H1 (cell line): ENCODE results near the gene ADCY9. TPM values are rescaled to one million over a fixed set of nuclear protein-coding genes. Genes with fewer than 3 reads are reported as not detected.

Experiments
- CTCF ChIA-PET: fragments of 300-600 bp; sonication (Branson Sonifier 250); formaldehyde crosslinking; loops from one replicate; lab custom pipeline; 2021; ENCODE audit not compliant: partially characterized antibody; lab: Charles Lee
- POLR2A ChIA-PET: fragments of 300-600 bp; sonication (Branson Sonifier 250); formaldehyde crosslinking; loops from one replicate; lab custom pipeline; 2021; ENCODE audit warnings: inconsistent platforms; ENCODE audit not compliant: partially characterized antibody; lab: Charles Lee
- DNase-seq, 2 experiments: peaks; one replicate each; pipeline versions ENCODE4 v3.0.0 to v3.0.0-alpha.2; 2010 to 2022; ENCODE audit warnings: low spot score in 2 of 2, low read depth in 1 of 2, mixed read lengths in 1 of 2
- FAIRE-seq: peaks from 2 replicates; lab custom pipeline; 2011; peaks lifted over from hg19 to GRCh38; lab: Jason Lieb, UNC
- H2AFZ ChIP-seq: 2 replicates; pipeline ENCODE4 v1.8.1; 2012; ENCODE audit warnings: low read length, inconsistent platforms
- H2AK5ac ChIP-seq: 2 replicates; pipeline ENCODE4 v1.6.1; 2013; ENCODE audit warnings: low read depth, low read length
- H2BK120ac ChIP-seq: replicated peaks from 2 replicates; pipeline ENCODE3; 2013; ENCODE audit warnings: low read depth, low read length, inconsistent platforms
- H2BK12ac ChIP-seq: 2 replicates; pipeline ENCODE4 v1.6.1; 2013; ENCODE audit warnings: low read depth, low read length
- H2BK15ac ChIP-seq: 2 replicates; pipeline ENCODE4 v1.6.1; 2013; ENCODE audit warnings: low read length
- H2BK20ac ChIP-seq: 2 replicates; pipeline ENCODE4 v1.6.1; 2013; ENCODE audit warnings: low read length
- H2BK5ac ChIP-seq: 2 replicates; pipeline ENCODE4 v1.6.1; 2013; ENCODE audit warnings: low read depth, low read length
- H3K14ac ChIP-seq: 2 replicates; pipeline ENCODE4 v1.6.1; 2013; ENCODE audit warnings: inconsistent platforms; ENCODE audit not compliant: insufficient read length
- H3K18ac ChIP-seq: 2 replicates; pipeline ENCODE4 v1.6.1; 2013; ENCODE audit warnings: low read length; ENCODE audit errors: extremely low read depth
- H3K23ac ChIP-seq: 2 replicates; pipeline ENCODE4 v1.6.1; 2013; ENCODE audit warnings: inconsistent platforms; ENCODE audit not compliant: insufficient read length
- H3K23me2 ChIP-seq: 2 replicates; pipeline ENCODE4 v1.6.1; 2013; ENCODE audit warnings: low read depth, low read length
- H3K27ac ChIP-seq: 2 replicates; pipeline ENCODE4 v1.6.1; 2011; ENCODE audit warnings: low read depth, low read length, inconsistent platforms
- H3K27me3 ChIP-seq, 4 experiments: replicated peaks in 1 of 4; 1 replicate in 1 of 4; 2 replicates in 3 of 4; pipeline versions ENCODE4 v1.6.1 to v1.8.1; 2011 to 2013; ENCODE audit warnings: low read length in 3 of 4, mild to moderate bottlenecking in 3 of 4, inconsistent platforms in 2 of 4, mixed read lengths in 2 of 4, moderate library complexity in 1 of 4; ENCODE audit not compliant: control insufficient read depth in 3 of 4, insufficient read depth in 3 of 4; ENCODE audit errors: extremely low read depth in 1 of 4
- H3K36me3 ChIP-seq, 4 experiments: 2 replicates each; pipeline versions ENCODE4 v1.6.1 to v1.8.1; 2011 to 2013; ENCODE audit warnings: mild to moderate bottlenecking in 4 of 4, low read length in 3 of 4, moderate library complexity in 2 of 4, control low read depth in 1 of 4, inconsistent platforms in 1 of 4; ENCODE audit not compliant: insufficient read depth in 4 of 4, control insufficient read depth in 2 of 4
- H3K4ac ChIP-seq: replicated peaks from 2 replicates; pipeline ENCODE3; 2013; ENCODE audit warnings: low read length, low read depth, mixed read lengths, inconsistent platforms; ENCODE audit not compliant: insufficient read length
- H3K4me1 ChIP-seq, 4 experiments: replicated peaks in 1 of 4; 1 replicate in 1 of 4; 2 replicates in 3 of 4; pipeline versions ENCODE4 v1.6.1 to v1.8.1; 2011 to 2013; ENCODE audit warnings: low read length in 3 of 4, inconsistent platforms in 2 of 4, mixed read lengths in 1 of 4; ENCODE audit not compliant: insufficient read depth in 4 of 4, control insufficient read depth in 3 of 4
- H3K4me2 ChIP-seq, 2 experiments: 2 replicates each; pipeline versions ENCODE4 v1.6.1 to v1.8.1; 2011 to 2013; ENCODE audit warnings: low read depth in 2 of 2, low read length in 2 of 2, control low read depth in 1 of 2, inconsistent platforms in 1 of 2, mild to moderate bottlenecking in 1 of 2; ENCODE audit not compliant: insufficient read depth in 1 of 2
- H3K4me3 ChIP-seq, 4 experiments: fragments of 200-600, 300-600 bp in 1 of 4; sonication (generic), shearing (Covaris generic), sonication (Bioruptor Twin) in 1 of 4; 2 replicates each; pipeline versions ENCODE4 v1.5.1 to v1.8.1; 2011 to 2016; ENCODE audit warnings: low read length in 4 of 4, low read depth in 3 of 4, control low read depth in 2 of 4, inconsistent platforms in 2 of 4, mild to moderate bottlenecking in 2 of 4, mixed read lengths in 1 of 4, moderate library complexity in 1 of 4; ENCODE audit not compliant: insufficient read depth in 2 of 4; ENCODE audit errors: extremely low read depth in 1 of 4
- H3K56ac ChIP-seq: replicated peaks from 2 replicates; pipeline ENCODE3; 2013; ENCODE audit warnings: low read depth, mild to moderate bottlenecking, mixed read lengths, low read length, inconsistent platforms; ENCODE audit not compliant: insufficient read length
- H3K79me1 ChIP-seq: 2 replicates; pipeline ENCODE4 v1.6.1; 2013; ENCODE audit warnings: low read depth, low read length, control low read depth
- H3K79me2 ChIP-seq, 2 experiments: 2 replicates each; pipeline versions ENCODE4 v1.6.1 to v1.8.1; 2012 to 2013; ENCODE audit warnings: low read length in 2 of 2, mild to moderate bottlenecking in 2 of 2, inconsistent platforms in 1 of 2; ENCODE audit not compliant: insufficient read depth in 2 of 2, control insufficient read depth in 1 of 2
- H3K9ac ChIP-seq, 4 experiments: replicated peaks in 1 of 4; 1 replicate in 1 of 4; 2 replicates in 3 of 4; pipeline versions ENCODE4 v1.6.1 to v1.8.1; 2011 to 2013; ENCODE audit warnings: low read depth in 3 of 4, low read length in 3 of 4, control low read depth in 2 of 4, mild to moderate bottlenecking in 2 of 4, moderate library complexity in 2 of 4, inconsistent platforms in 1 of 4; ENCODE audit errors: extremely low read depth in 1 of 4
- H3K9me3 ChIP-seq, 2 experiments: 2 replicates each; pipeline versions ENCODE4 v1.6.1 to v1.8.1; 2012 to 2013; ENCODE audit warnings: mild to moderate bottlenecking in 2 of 2, moderate library complexity in 2 of 2, control low read depth in 1 of 2, inconsistent platforms in 1 of 2, low read depth in 1 of 2, low read length in 1 of 2, mixed read lengths in 1 of 2; ENCODE audit not compliant: insufficient read depth in 2 of 2
- H4K20me1 ChIP-seq, 2 experiments: replicated peaks in 1 of 2; 2 replicates each; pipeline versions ENCODE3 to v1.8.1; 2011 to 2013; ENCODE audit warnings: inconsistent platforms in 2 of 2, low read length in 2 of 2, mild to moderate bottlenecking in 1 of 2; ENCODE audit not compliant: insufficient read depth in 2 of 2, control insufficient read depth in 1 of 2
- H4K5ac ChIP-seq: 2 replicates; pipeline ENCODE4 v1.6.1; 2013; ENCODE audit warnings: low read length, low read depth, mixed read lengths, inconsistent platforms; ENCODE audit not compliant: insufficient read length
- H4K8ac ChIP-seq: 2 replicates; pipeline ENCODE4 v1.8.0; 2013; ENCODE audit warnings: mild to moderate bottlenecking, moderate library complexity, low read length, inconsistent platforms; ENCODE audit not compliant: insufficient read depth; ENCODE audit errors: extremely low read depth
- H4K91ac ChIP-seq: replicated peaks from 2 replicates; pipeline ENCODE3; 2013; ENCODE audit warnings: low read length, mixed read lengths, inconsistent platforms; ENCODE audit not compliant: insufficient read length
- FOSL1 ChIP-seq: IDR thresholded peaks from 2 replicates; pipeline ENCODE4 v1.6.1; 2011; ENCODE audit warnings: mild to moderate bottlenecking, low read depth, low read length, moderate library complexity; ENCODE audit not compliant: insufficient read depth
- RFX5 ChIP-seq: IDR thresholded peaks from 2 replicates; pipeline ENCODE4 v1.6.1; 2011; ENCODE audit warnings: low read depth, low read length, improper control_type of control experiment, borderline replicate concordance
- SAP30 ChIP-seq: fragments of 300-600 bp; sonication (generic); IDR thresholded peaks from 2 replicates; pipeline ENCODE4 v1.7.1; 2012; ENCODE audit warnings: low read length, moderate library complexity, mild to moderate bottlenecking, inconsistent platforms; ENCODE audit not compliant: insufficient read depth, insufficient replicate concordance
- WGBS, 2 experiments: shearing (Covaris generic) in 1 of 2; methylation state at CpG; one replicate each; pipeline versions ENCODE4 v1.1.6 to v1.1.7; 2013 to 2015; ENCODE audit warnings: low lambda C conversion rate in 2 of 2, mixed read lengths in 2 of 2, inconsistent platforms in 1 of 2, low coverage in 1 of 2, missing lambda C conversion rate in 1 of 2; ENCODE audit not compliant: insufficient replicate concordance in 2 of 2, insufficient coverage in 1 of 2, insufficient read length in 1 of 2; ENCODE audit errors: extremely low coverage in 1 of 2, missing lambda C conversion rate in 1 of 2; 5-methylcytosine and 5-hydroxymethylcytosine counted together
- polyA plus RNA-seq, 7 experiments: library from polyadenylated mRNA; depleted of rRNA in 3 of 7; stranded (reverse) in 5 of 7; unstranded in 2 of 7; fragments of >200 nt in 5 of 7; fragments of 200-250 nt in 2 of 7; gene quantifications; 1 replicate in 5 of 7; 2 replicates in 1 of 7; 4 replicates in 1 of 7; pipeline versions ENCODE4 v1.2.1 to v1.2.3, GENCODE V29; 2011 to 2013; ENCODE audit warnings: missing spikeins in 2 of 7, mixed read lengths in 2 of 7
- total RNA-seq: library from RNA; stranded (reverse); fragmentation: NEBNext Ultra II Directional; extraction: Animal tissue kit (Norgen Biotek cat#: 25700); gene quantifications from 2 replicates; pipeline ENCODE4 v1.2.1, GENCODE V29; 2021

Gene ADCY9
- total and polyA plus RNA-seq, 2 of the 8 experiments (the other 6 are each of a cell fraction or from before 2014, with no cell fraction given), result 5.4 to 13.1 TPM

DNA sequence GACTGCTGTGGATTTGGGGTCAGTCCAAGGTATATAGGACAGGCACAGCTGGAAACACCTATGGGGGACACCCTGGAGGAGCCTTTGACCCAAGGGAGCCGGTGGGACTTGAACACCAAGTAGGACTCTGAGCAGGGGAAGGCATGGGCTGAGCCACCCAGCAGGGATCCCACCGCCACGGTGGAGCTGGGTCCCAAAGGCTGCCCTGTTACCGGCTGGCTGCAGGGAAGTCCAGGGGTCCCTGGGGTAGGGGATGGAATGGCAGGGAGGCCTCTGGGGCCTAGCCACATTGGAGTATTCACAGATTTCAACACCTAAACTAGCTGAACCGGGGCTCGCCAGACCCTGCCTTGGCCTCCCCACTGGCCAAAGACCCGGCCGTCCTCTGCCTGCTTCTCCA lies 196.0 kb downstream of the ADCY9 start:
- Histone ChIP-seq H2BK20ac (no peak overlapping the region), H3K18ac (no peak overlapping the region), H3K23me2 (no peaks in the 10 kb centered on the region), H3K14ac (no peak overlapping the region), H3K4me2 (no peak overlapping the region), H3K4ac (no peak overlapping the region), H4K20me1 (no peaks in the 10 kb centered on the region), H2AFZ (no peak overlapping the region), H3K79me1 (no peaks in the 10 kb centered on the region), H2BK12ac (no peak overlapping the region), H4K8ac (no peak overlapping the region), H3K9me3 (peaks cover 7 to 11% of the 10 kb centered on the region in 2 experiments), H2BK120ac (no peak overlapping the region), H3K36me3 (no peaks in the 10 kb centered on the region), H3K27ac (no peak overlapping the region), H3K4me3 (no peak overlapping the region), H3K27me3 (no peaks in the 10 kb centered on the region), H3K23ac (no peak overlapping the region), H4K91ac (no peak overlapping the region), H3K4me1 (no peaks in the 10 kb centered on the region), H2AK5ac (no peak overlapping the region), H3K79me2 (no peaks in the 10 kb centered on the region), H2BK15ac (no peak overlapping the region), H4K5ac (no peak overlapping the region), H3K9ac (no peak overlapping the region)
- ChIA-PET CTCF (interaction anchor here (1.1 to 2.3 kb wide), 4 partner anchors 10 to 63 kb away, joined by 3 to 11 read pairs (median 4); no protein-coding TSS in a partner anchor), POLR2A (interaction anchor here (0.6 kb wide), 1 partner anchor 12 kb away, joined by 3 read pairs; no protein-coding TSS in a partner anchor)
- FAIRE-seq (no peak), DNase-seq (no peak)
- WGBS, 2 experiments, result 82% methylated on average over 8 of the region's 8 CpGs; no CpG with 5 or more reads in 1 of the 2 experiments
- TF ChIP-seq SAP30, result no peak
- TF ChIP-seq RFX5, result no peak
- TF ChIP-seq FOSL1, result no peak
- TF ChIP-seq, all 59 proteins: peak for 0
- no peak overlapping the region for H2BK5ac ChIP-seq
- no peak overlapping the region for H3K56ac ChIP-seq
